HepG2 (cell line): ENCODE data around the gene CALR. TPM values are rescaled to one million over a fixed set of nuclear protein-coding genes. Genes with fewer than 3 reads are reported as not detected.

ENCODE experiments used
- AKAP8 ChIP-seq: sonication (generic); formaldehyde crosslinking; IDR thresholded peaks from 2 replicates; pipeline ENCODE4 v1.5.1; 2020; ENCODE audit warnings: mild to moderate bottlenecking, missing genetic modification reagents
- ELF1 ChIP-seq: sonication (generic); formaldehyde crosslinking; IDR thresholded peaks from 2 replicates; pipeline ENCODE4 v1.4.0; 2020; ENCODE audit warnings: missing genetic modification reagents
- JUND ChIP-seq: sonication (generic); formaldehyde crosslinking; IDR thresholded peaks from 2 replicates; pipeline ENCODE4 v1.8.0; 2022; ENCODE audit warnings: mild to moderate bottlenecking, missing genetic modification reagents
- NR2F1 ChIP-seq, 2 experiments: fragments of 450-650 bp in 1 of 2; formaldehyde crosslinking in 1 of 2; IDR thresholded peaks; 2 replicates each; pipeline versions ENCODE4 v1.5.0 to v1.6.1; 2016 to 2020; ENCODE audit warnings: mild to moderate bottlenecking in 1 of 2, missing compliant biosample characterization in 1 of 2, missing genetic modification reagents in 1 of 2, moderate library complexity in 1 of 2
- SOX13 ChIP-seq, 3 experiments: fragments of 450-650 bp in 1 of 3; sonication (generic) in 1 of 3; formaldehyde crosslinking in 1 of 3; IDR thresholded peaks in 2 of 3; conservative IDR thresholded peaks in 1 of 3; 2 replicates each; pipeline versions ENCODE4 v1.5.0 to v1.6.1; 2016 to 2020; ENCODE audit warnings: antibody characterized with exemption in 1 of 3, mild to moderate bottlenecking in 1 of 3, missing compliant biosample characterization in 1 of 3, missing genetic modification reagents in 1 of 3, moderate library complexity in 1 of 3
- YEATS4 ChIP-seq: sonication (generic); formaldehyde crosslinking; IDR thresholded peaks from 2 replicates; pipeline ENCODE4 v1.4.0; 2020; ENCODE audit warnings: missing genetic modification reagents, borderline replicate concordance
- ZFP90 ChIP-seq: sonication (generic); formaldehyde crosslinking; IDR thresholded peaks from 2 replicates; pipeline ENCODE4 v1.8.0; 2022; ENCODE audit warnings: missing genetic modification reagents, mild to moderate bottlenecking, inconsistent platforms, borderline replicate concordance
- ZFYVE20 ChIP-seq: sonication (generic); formaldehyde crosslinking; IDR thresholded peaks from 2 replicates; pipeline ENCODE4 v1.8.0; 2023; ENCODE audit warnings: low read depth, mild to moderate bottlenecking, moderate library complexity, missing genetic modification reagents, borderline replicate concordance
- ZNF101 ChIP-seq: sonication (generic); formaldehyde crosslinking; IDR thresholded peaks from 2 replicates; pipeline ENCODE4 v1.4.0; 2020; ENCODE audit warnings: mild to moderate bottlenecking, low read depth, missing genetic modification reagents, borderline replicate concordance
- ZNF20 ChIP-seq: sonication (generic); formaldehyde crosslinking; IDR thresholded peaks from 2 replicates; pipeline ENCODE4 v1.4.0; 2020; ENCODE audit warnings: mild to moderate bottlenecking, moderate library complexity, missing genetic modification reagents
- ZNF432 ChIP-seq: sonication (generic); formaldehyde crosslinking; IDR thresholded peaks from 2 replicates; pipeline ENCODE4 v1.5.0; 2020; ENCODE audit warnings: missing genetic modification reagents, mild to moderate bottlenecking, borderline replicate concordance
- ZNF446 ChIP-seq: sonication (generic); formaldehyde crosslinking; IDR thresholded peaks from 2 replicates; pipeline ENCODE4 v1.5.0; 2020; ENCODE audit warnings: mild to moderate bottlenecking, missing genetic modification reagents
- ZNF567 ChIP-seq: sonication (generic); formaldehyde crosslinking; IDR thresholded peaks from 2 replicates; pipeline ENCODE4 v1.8.1; 2023; ENCODE audit warnings: mild to moderate bottlenecking, missing genetic modification reagents, borderline replicate concordance
- ZNF577 ChIP-seq: sonication (generic); formaldehyde crosslinking; IDR thresholded peaks from 2 replicates; pipeline ENCODE4 v1.4.0; 2020; ENCODE audit warnings: mild to moderate bottlenecking, low read depth, missing genetic modification reagents, borderline replicate concordance
- ZNF607 ChIP-seq: sonication (generic); formaldehyde crosslinking; IDR thresholded peaks from 2 replicates; pipeline ENCODE4 v1.5.1; 2020; ENCODE audit warnings: missing genetic modification reagents, mild to moderate bottlenecking, borderline replicate concordance
- ZNF670 ChIP-seq: sonication (generic); formaldehyde crosslinking; IDR thresholded peaks from 2 replicates; pipeline ENCODE4 v1.8.0; 2022; ENCODE audit warnings: mild to moderate bottlenecking, missing genetic modification reagents, borderline replicate concordance
- polyA plus RNA-seq, 8 experiments: library from polyadenylated mRNA; depleted of rRNA in 3 of 8; stranded (reverse) in 7 of 8; unstranded in 1 of 8; fragments of >200 nt; fragmentation: Illumina TruSeq in 4 of 8; extraction: Trizol in 4 of 8; gene quantifications; 2 replicates each; pipeline versions ENCODE4 v1.2.1 to v1.2.3, GENCODE V29; 2011 to 2016; ENCODE audit warnings: low read depth in 4 of 8, missing spikeins in 1 of 8, mixed read lengths in 1 of 8; ENCODE audit not compliant: insufficient read depth in 1 of 8
- total RNA-seq, 5 experiments: library from RNA; depleted of rRNA; stranded (reverse); fragments of >200 nt; fragmentation: Illumina TruSeq; extraction: Trizol; gene quantifications; 2 replicates each; pipeline ENCODE4 v1.2.3, GENCODE V29; 2016; ENCODE audit warnings: low read depth in 1 of 5
- TF ChIP-seq, protein P1 (sequence below): sonication (generic); formaldehyde crosslinking; IDR thresholded peaks from 2 replicates; pipeline ENCODE4 v1.9.0; 2021; ENCODE audit warnings: mild to moderate bottlenecking, missing genetic modification reagents
- TF ChIP-seq, protein P2 (sequence below): sonication (generic); formaldehyde crosslinking; IDR thresholded peaks from 2 replicates; pipeline ENCODE4 v1.5.1; 2020; ENCODE audit warnings: mild to moderate bottlenecking, moderate library complexity, missing genetic modification reagents

Gene CALR
- total and polyA plus RNA-seq, 2 of the 13 experiments (the other 11 are each of a cell fraction or from before 2014, with no cell fraction given), result 898 to 934 TPM

DNA sequence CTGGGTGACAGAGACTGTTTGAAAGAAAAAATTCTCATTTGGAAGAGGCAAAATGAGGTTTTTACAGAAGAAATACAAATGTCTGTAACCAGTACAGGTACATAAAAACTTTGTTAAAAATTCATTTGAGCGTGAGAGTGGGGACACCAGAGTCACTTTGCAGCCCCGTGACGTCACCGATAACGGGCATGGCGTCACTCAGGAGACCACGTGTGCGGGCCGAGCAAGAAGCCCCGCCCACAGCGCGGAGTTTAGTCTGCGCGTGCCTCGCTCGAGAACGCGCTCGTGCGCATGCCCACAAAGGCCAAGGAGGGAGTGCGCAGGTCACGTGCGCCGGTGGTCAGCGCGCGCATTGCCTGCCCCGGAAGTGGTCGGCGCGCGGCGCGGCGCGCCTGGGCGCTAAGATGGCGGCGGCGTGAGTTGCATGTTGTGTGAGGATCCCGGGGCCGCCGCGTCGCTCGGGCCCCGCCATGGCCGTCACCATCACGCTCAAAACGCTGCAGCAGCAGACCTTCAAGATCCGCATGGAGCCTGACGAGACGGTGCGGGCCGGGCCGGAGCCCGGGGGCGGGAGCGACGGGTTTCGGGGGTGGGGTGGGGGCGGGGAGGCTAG, 7.2 kb downstream of the CALR start, which contains the start of gene RAD23A (continued):
- TF ChIP-seq ZNF607 (CRISPR knock-in tag), result peak; percentile 86
- TF ChIP-seq SOX13 (IDR thresholded peaks at IDR 0.05), result no peak
- TF ChIP-seq SOX13 (CRISPR knock-in tag; conservative IDR thresholded peaks at IDR 0.05 in 1 of 2, IDR thresholded peaks at IDR 0.05 in 1 of 2), result peak in 1 of 2 experiments; percentile 57; a peak in 2 of 4 replicates
- 0 out of 2 replicates have a peak, but pooled peaks have one; percentile 31 for TF ChIP-seq ZNF20 (CRISPR knock-in tag)
- TF ChIP-seq ELF1 (CRISPR knock-in tag), result peak; percentile 89
- peak; percentile 95 for TF ChIP-seq AKAP8 (CRISPR knock-in tag)
- no peak for TF ChIP-seq ZNF101 (CRISPR knock-in tag)
- peak; percentile 65; the same call in 1 of the 2 replicates for TF ChIP-seq JUND
- 0 out of 2 replicates have a peak, but pooled peaks have one; percentile 10 for TF ChIP-seq ZNF567
- TF ChIP-seq, protein P1, sequence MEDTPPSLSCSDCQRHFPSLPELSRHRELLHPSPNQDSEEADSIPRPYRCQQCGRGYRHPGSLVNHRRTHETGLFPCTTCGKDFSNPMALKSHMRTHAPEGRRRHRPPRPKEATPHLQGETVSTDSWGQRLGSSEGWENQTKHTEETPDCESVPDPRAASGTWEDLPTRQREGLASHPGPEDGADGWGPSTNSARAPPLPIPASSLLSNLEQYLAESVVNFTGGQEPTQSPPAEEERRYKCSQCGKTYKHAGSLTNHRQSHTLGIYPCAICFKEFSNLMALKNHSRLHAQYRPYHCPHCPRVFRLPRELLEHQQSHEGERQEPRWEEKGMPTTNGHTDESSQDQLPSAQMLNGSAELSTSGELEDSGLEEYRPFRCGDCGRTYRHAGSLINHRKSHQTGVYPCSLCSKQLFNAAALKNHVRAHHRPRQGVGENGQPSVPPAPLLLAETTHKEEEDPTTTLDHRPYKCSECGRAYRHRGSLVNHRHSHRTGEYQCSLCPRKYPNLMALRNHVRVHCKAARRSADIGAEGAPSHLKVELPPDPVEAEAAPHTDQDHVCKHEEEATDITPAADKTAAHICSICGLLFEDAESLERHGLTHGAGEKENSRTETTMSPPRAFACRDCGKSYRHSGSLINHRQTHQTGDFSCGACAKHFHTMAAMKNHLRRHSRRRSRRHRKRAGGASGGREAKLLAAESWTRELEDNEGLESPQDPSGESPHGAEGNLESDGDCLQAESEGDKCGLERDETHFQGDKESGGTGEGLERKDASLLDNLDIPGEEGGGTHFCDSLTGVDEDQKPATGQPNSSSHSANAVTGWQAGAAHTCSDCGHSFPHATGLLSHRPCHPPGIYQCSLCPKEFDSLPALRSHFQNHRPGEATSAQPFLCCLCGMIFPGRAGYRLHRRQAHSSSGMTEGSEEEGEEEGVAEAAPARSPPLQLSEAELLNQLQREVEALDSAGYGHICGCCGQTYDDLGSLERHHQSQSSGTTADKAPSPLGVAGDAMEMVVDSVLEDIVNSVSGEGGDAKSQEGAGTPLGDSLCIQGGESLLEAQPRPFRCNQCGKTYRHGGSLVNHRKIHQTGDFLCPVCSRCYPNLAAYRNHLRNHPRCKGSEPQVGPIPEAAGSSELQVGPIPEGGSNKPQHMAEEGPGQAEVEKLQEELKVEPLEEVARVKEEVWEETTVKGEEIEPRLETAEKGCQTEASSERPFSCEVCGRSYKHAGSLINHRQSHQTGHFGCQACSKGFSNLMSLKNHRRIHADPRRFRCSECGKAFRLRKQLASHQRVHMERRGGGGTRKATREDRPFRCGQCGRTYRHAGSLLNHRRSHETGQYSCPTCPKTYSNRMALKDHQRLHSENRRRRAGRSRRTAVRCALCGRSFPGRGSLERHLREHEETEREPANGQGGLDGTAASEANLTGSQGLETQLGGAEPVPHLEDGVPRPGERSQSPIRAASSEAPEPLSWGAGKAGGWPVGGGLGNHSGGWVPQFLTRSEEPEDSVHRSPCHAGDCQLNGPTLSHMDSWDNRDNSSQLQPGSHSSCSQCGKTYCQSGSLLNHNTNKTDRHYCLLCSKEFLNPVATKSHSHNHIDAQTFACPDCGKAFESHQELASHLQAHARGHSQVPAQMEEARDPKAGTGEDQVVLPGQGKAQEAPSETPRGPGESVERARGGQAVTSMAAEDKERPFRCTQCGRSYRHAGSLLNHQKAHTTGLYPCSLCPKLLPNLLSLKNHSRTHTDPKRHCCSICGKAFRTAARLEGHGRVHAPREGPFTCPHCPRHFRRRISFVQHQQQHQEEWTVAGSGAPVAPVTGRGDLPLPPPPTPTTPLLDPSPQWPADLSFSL, result no peak
- TF ChIP-seq ZNF432, result no peak
- no peak for TF ChIP-seq ZNF577 (CRISPR knock-in tag)
- 0 out of 4 replicates have a peak, but pooled peaks of 1 of the 2 experiments have one; percentile 45 for TF ChIP-seq NR2F1 (CRISPR knock-in tag; IDR thresholded peaks at IDR 0.05)
- no peak for TF ChIP-seq ZNF446 (CRISPR knock-in tag)
- TF ChIP-seq, protein P2, sequence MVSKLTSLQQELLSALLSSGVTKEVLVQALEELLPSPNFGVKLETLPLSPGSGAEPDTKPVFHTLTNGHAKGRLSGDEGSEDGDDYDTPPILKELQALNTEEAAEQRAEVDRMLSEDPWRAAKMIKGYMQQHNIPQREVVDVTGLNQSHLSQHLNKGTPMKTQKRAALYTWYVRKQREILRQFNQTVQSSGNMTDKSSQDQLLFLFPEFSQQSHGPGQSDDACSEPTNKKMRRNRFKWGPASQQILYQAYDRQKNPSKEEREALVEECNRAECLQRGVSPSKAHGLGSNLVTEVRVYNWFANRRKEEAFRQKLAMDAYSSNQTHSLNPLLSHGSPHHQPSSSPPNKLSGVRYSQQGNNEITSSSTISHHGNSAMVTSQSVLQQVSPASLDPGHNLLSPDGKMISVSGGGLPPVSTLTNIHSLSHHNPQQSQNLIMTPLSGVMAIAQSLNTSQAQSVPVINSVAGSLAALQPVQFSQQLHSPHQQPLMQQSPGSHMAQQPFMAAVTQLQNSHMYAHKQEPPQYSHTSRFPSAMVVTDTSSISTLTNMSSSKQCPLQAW (CRISPR knock-in tag), result peak; percentile 55; the same call in 1 of the 2 replicates
- peak; percentile 96 for TF ChIP-seq YEATS4
- peak; percentile 55; the same call in 1 of the 2 replicates for TF ChIP-seq ZFP90 (CRISPR knock-in tag)
- peak; percentile 97 for TF ChIP-seq ZNF670 (CRISPR knock-in tag)
- TF ChIP-seq ZFYVE20 (CRISPR knock-in tag), result 0 out of 2 replicates have a peak, but pooled peaks have one; percentile 68
